Effector memory CD4-positive, alpha-beta T cell (primary cell): ENCODE results near the gene SLC37A2.

Experiments used
- DNase-seq, 3 donors: peaks; one replicate each; pipeline ENCODE4 v3.0.0-alpha.2; 2020
- H3K27ac ChIP-seq: 2 replicates; pipeline ENCODE4 v1.7.0; 2013; ENCODE audit warnings: mild to moderate bottlenecking, low read length, moderate library complexity; ENCODE audit not compliant: insufficient read depth, poor library complexity, severe bottlenecking
- H3K27me3 ChIP-seq: replicated peaks from 2 replicates; pipeline ENCODE4 v1.7.0; 2013; ENCODE audit warnings: mild to moderate bottlenecking, low read length; ENCODE audit not compliant: insufficient read depth, control insufficient read depth, poor library complexity, severe bottlenecking
- H3K36me3 ChIP-seq: 2 replicates; pipeline ENCODE4 v1.7.0; 2013; ENCODE audit warnings: mild to moderate bottlenecking, low read length, moderate library complexity; ENCODE audit not compliant: control insufficient read depth, insufficient read depth
- H3K4me1 ChIP-seq: 2 replicates; pipeline ENCODE4 v1.7.0; 2013; ENCODE audit warnings: low read length, mild to moderate bottlenecking; ENCODE audit not compliant: control insufficient read depth, insufficient read depth, poor library complexity, severe bottlenecking
- H3K4me3 ChIP-seq: 2 replicates; pipeline ENCODE4 v1.7.0; 2013; ENCODE audit warnings: low read length, low read depth, mild to moderate bottlenecking; ENCODE audit not compliant: insufficient read depth, poor library complexity, severe bottlenecking
- H3K9me3 ChIP-seq: 2 replicates; pipeline ENCODE4 v1.7.0; 2013; ENCODE audit warnings: mild to moderate bottlenecking, low read length, moderate library complexity; ENCODE audit not compliant: control insufficient read depth

Gene SLC37A2

GRCh38 chr11:125069796-125070195 lies 6.7 kb downstream of the SLC37A2 start:
- DNase-seq: no peak
- no peaks in the 10 kb centered on the region for H3K36me3 ChIP-seq
- no peak overlapping the region for H3K27ac ChIP-seq
- H3K9me3 ChIP-seq: no peaks in the 10 kb centered on the region
- H3K27me3 ChIP-seq: no peaks in the 10 kb centered on the region
- H3K4me1 ChIP-seq: no peaks in the 10 kb centered on the region
- H3K4me3 ChIP-seq: no peak overlapping the region

GRCh38 chr11:125070699-125071254 lies 7.7 kb downstream of the SLC37A2 start:
- Histone ChIP-seq H3K4me3 (no peak overlapping the region), H3K27me3 (no peaks in the 10 kb centered on the region), H3K9me3 (no peaks in the 10 kb centered on the region), H3K27ac (no peak overlapping the region), H3K36me3 (no peaks in the 10 kb centered on the region), H3K4me1 (no peaks in the 10 kb centered on the region)
- DNase-seq: no peak

- Histone ChIP-seq H3K4me1 (no peaks in the 10 kb centered on the region), H3K4me3 (no peak overlapping the region), H3K9me3 (no peaks in the 10 kb centered on the region), H3K27ac (no peak overlapping the region), H3K27me3 (no peaks in the 10 kb centered on the region), H3K36me3 (no peaks in the 10 kb centered on the region)
- DNase-seq: no peak
Observed at GRCh38 chr11:125071435-125071834, 8.3 kb downstream of the SLC37A2 start.

GRCh38 chr11:125071846-125072217 lies 8.7 kb downstream of the SLC37A2 start:
- Histone ChIP-seq H3K4me3 (no peak overlapping the region), H3K36me3 (no peaks in the 10 kb centered on the region), H3K4me1 (no peaks in the 10 kb centered on the region), H3K9me3 (no peaks in the 10 kb centered on the region), H3K27me3 (no peaks in the 10 kb centered on the region), H3K27ac (no peak overlapping the region)
- no peak for DNase-seq

GRCh38 chr11:125072218-125072960 lies 9.3 kb downstream of the SLC37A2 start:
- Histone ChIP-seq H3K27me3 (no peaks in the 10 kb centered on the region), H3K27ac (no peak overlapping the region), H3K9me3 (no peaks in the 10 kb centered on the region), H3K4me1 (no peaks in the 10 kb centered on the region), H3K36me3 (no peaks in the 10 kb centered on the region), H3K4me3 (no peak overlapping the region)
- DNase-seq: no peak

- Histone ChIP-seq H3K27ac (no peak overlapping the region), H3K27me3 (no peaks in the 10 kb centered on the region), H3K4me3 (no peak overlapping the region), H3K36me3 (no peaks in the 10 kb centered on the region), H3K9me3 (no peaks in the 10 kb centered on the region), H3K4me1 (no peaks in the 10 kb centered on the region)
- DNase-seq: no peak
Observed at GRCh38 chr11:125072961-125073590, 10.0 kb downstream of the SLC37A2 start.

GRCh38 chr11:125073616-125074483 lies 10.7 kb downstream of the SLC37A2 start:
- Histone ChIP-seq H3K4me1 (no peaks in the 10 kb centered on the region), H3K4me3 (no peak overlapping the region)
- DNase-seq: no peak

GRCh38 chr11:125074511-125075241 lies 11.6 kb downstream of the SLC37A2 start:
- H3K27me3 ChIP-seq: no peaks in the 10 kb centered on the region
- no peaks in the 10 kb centered on the region for H3K36me3 ChIP-seq
- no peaks in the 10 kb centered on the region for H3K4me1 ChIP-seq
- H3K9me3 ChIP-seq: no peaks in the 10 kb centered on the region
- no peak overlapping the region for H3K4me3 ChIP-seq
- DNase-seq: no peak
- H3K27ac ChIP-seq: no peak overlapping the region

More at GRCh38 chr11:125073616-125074483, 10.7 kb downstream of the SLC37A2 start:
- Histone ChIP-seq H3K9me3 (no peaks in the 10 kb centered on the region), H3K36me3 (no peaks in the 10 kb centered on the region), H3K27me3 (no peaks in the 10 kb centered on the region), H3K27ac (no peak overlapping the region)

GRCh38 chr11:125075242-125075625 lies 12.1 kb downstream of the SLC37A2 start:
- Histone ChIP-seq H3K4me3 (no peak overlapping the region), H3K36me3 (no peaks in the 10 kb centered on the region), H3K27me3 (no peaks in the 10 kb centered on the region), H3K4me1 (no peaks in the 10 kb centered on the region), H3K27ac (no peak overlapping the region), H3K9me3 (no peaks in the 10 kb centered on the region)
- DNase-seq: no peak
